Stimulated activated CD8-positive, alpha-beta memory T cell treated with anti-CD3 and anti-CD28 coated beads, Interleukin-15, amount 100 ng/mL, for 1 hour (primary cell): ENCODE data around the gene PRR23E.

Experiments
- DNase-seq: peaks from one replicate; pipeline ENCODE4 v3.0.0-alpha.2; 2020; ENCODE audit warnings: low read depth

The PRR23E gene

GRCh38 chr3:127228866-127229265 is 35.9 kb downstream of the PRR23E start:
- no peak for DNase-seq

GRCh38 chr3:127233371-127233770 is 40.4 kb downstream of the PRR23E start:
- DNase-seq = no peak

DNA sequence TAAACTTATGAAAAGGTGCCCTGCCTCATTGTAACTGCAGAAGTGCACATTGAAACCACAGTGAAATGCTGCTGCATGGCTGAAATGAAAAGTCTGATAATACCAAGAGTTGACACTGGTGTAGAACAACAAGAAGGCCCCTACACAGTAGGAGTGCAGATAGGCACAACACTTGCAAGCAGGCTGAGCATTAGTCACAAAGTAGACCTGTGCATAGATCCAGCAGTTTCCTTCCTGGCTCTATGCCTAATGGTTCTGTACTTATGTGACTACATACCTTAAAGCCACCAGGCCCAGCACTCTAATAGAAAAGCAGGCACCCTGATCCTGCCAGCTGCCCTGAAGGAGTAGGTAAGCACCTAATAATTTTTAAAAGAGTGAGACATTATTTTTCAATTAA is 41.8 kb downstream of the PRR23E start:
- no peak for DNase-seq

- no peak for DNase-seq
Observed at GRCh38 chr3:127235706-127236105, 42.8 kb downstream of the PRR23E start.

- DNase-seq = no peak
Observed at GRCh38 chr3:127237835-127238234, 44.9 kb downstream of the PRR23E start.

- no peak for DNase-seq
Observed at GRCh38 chr3:127238602-127239001, 45.7 kb downstream of the PRR23E start.

- no peak for DNase-seq
Observed at GRCh38 chr3:127247292-127247691, 54.4 kb downstream of the PRR23E start.
